NCI-H2171 treated with DMSO at 0.1 percent for 48 hours (cell line): Measurements from ENCODE around the gene NUP88.

Source experiments
- DNase-seq: peaks from one replicate; lab custom pipeline; 2025; lab: John Stamatoyannopoulos, UW

NUP88 gene

DNA sequence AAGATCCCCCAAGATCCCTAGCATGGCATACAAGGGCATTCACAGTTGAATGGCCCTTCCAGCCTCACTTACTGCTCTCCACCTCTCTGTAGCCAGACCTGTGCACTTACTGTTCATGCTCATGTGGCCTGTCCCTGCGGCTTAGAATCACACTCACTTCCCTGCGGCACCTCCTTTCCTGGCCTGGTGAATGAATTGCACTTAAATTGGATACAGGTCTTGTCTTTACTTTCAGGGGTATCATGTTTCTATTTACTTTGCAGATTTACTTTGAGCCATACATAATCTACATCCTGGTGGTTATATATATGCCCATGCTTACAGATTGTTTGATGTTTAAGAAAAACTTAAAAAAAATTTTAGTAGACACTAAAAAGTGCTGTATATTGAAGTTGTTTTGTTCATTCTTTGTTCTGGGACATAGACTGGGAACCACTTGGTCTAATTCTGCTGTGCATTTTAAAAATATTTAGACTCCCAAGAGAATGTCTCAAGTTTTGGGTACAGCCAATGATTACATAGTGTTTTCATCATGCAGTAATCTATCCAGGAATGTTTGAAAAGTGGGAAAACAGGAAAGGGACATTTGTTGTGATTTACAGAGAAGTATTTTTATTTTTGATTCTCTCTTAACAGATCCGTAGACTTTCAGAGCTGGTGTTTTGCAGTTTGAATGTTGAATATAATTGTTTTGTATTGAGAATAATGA, 63.9 kb downstream of the NUP88 start:
- DNase-seq, result peak; percentile 4

DNA sequence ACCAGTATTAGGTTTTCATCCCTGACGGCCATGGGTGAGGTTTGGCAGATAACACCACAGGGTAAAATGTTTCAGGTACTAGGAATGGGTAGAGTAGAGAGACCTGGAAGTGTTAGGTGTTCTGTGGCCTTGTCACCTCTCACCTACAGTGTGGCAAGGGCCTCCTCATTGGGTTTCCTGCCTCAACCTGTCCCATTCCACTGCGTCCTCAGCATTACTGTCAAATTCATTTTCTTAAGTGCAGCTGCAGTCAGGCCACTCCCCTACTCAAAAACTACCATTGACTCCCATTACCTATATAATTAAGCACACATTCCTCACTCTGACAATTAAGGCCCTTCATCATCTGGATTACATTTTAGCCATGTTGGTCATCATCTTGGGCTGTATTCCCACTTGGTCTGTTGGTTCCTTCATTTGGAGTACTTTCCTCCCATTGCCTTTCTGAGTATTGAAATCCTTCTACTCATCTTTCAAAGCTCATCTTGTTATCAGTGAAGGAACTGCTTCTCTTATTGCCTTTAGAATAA, 64.5 kb downstream of the NUP88 start:
- no peak for DNase-seq

DNA sequence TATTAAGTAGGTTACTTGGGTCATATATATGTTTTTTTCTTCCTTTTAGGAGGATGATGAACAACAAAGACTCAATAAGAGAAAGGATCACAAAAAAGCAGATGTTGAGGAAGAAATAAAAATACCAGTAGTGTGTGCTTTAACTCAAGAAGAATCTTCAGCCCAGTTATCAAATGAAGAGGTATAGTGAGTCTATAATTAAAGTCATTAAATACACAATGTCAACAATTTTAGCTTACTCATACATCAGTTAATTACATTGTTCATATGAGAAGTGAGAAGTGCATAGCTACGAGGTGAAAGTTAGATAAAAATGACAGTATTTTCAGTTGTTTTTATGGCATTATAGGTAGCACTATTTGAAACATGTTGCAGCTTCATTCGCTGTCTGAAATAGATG, 65.2 kb downstream of the NUP88 start:
- no peak for DNase-seq

DNA sequence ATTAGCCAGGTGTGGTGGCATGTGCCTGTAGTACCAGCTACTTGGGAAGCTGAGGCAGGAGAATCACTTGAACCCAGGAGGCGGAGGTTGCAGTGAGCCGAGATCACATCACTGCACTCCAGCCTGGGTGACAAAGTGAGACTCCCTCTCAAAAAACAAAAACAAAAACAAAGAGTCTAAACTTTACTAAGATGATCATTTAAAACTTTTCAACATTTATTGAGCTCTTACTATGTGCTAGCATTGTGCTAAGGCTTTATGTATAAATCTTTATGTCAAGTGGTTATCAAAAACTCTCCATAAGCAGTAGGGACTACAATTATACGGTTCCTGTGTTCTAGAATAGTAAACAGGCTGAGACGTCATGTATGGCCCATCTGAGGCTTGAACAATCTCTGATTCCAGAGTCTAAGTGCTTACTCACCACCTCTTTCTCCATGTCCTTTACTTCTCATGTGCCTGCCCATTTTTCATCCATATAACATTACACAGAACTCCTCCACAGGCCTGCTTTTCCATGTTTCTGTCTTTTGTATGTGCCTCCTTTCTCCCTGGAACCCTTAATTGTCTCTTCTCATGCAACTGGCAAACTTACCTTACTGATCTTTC, 66.7 kb downstream of the NUP88 start:
- DNase-seq, result no peak

DNA sequence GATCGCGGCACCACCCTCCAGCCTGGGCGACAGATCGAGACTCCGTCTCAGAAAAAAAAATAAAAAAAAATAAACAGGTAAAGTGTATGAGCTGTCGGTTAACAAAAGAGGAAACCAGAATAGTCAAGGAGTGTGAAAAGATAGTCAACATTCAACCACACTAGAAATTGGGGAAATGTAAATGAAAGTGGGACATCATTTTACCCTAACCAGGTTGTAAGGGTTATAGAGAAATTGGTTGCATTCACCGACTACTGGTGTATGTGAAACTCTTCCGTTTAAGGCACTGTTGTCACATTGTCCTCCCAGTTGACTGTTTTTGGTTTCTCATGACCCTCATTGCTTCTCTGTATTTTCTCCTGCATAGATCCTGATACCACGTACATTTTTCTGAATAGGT, 74.5 kb downstream of the NUP88 start:
- no peak for DNase-seq
